Glutamatergic neuron (in vitro differentiated cells): Measurements from ENCODE around the gene ERCC6L2. TPM values are rescaled to one million over a fixed set of nuclear protein-coding genes. Genes with fewer than 3 reads are reported as not detected.

Source experiments
- DNase-seq: peaks from one replicate; pipeline ENCODE4 v3.0.0; 2022
- H3K27ac Mint-ChIP-seq: one replicate; pipeline ENCODE4 v1.8.0; 2020; ENCODE audit warnings: mild to moderate bottlenecking, mixed read lengths, inconsistent platforms; ENCODE audit not compliant: unreplicated experiment
- H3K27me3 Mint-ChIP-seq: one replicate; pipeline ENCODE4 v1.8.0; 2020; ENCODE audit warnings: mild to moderate bottlenecking, moderate library complexity, mixed read lengths, inconsistent platforms; ENCODE audit not compliant: unreplicated experiment
- H3K36me3 Mint-ChIP-seq: one replicate; pipeline ENCODE4 v1.8.0; 2020; ENCODE audit warnings: mild to moderate bottlenecking, mixed read lengths, inconsistent platforms; ENCODE audit not compliant: unreplicated experiment
- H3K4me1 Mint-ChIP-seq: one replicate; pipeline ENCODE4 v1.8.0; 2020; ENCODE audit warnings: mild to moderate bottlenecking, low read depth, mixed read lengths, inconsistent platforms; ENCODE audit not compliant: unreplicated experiment
- H3K4me3 Mint-ChIP-seq: one replicate; pipeline ENCODE4 v1.8.0; 2020; ENCODE audit warnings: mild to moderate bottlenecking, mixed read lengths, inconsistent platforms; ENCODE audit not compliant: unreplicated experiment
- H3K9me3 Mint-ChIP-seq: one replicate; pipeline ENCODE4 v1.8.0; 2020; ENCODE audit warnings: mild to moderate bottlenecking, moderate library complexity, mixed read lengths, inconsistent platforms; ENCODE audit not compliant: unreplicated experiment
- total RNA-seq: library from RNA; stranded (reverse); fragmentation: NEBNext Ultra II Directional; extraction: Animal tissue kit (Norgen Biotek cat#: 25700); gene quantifications from one replicate; pipeline ENCODE4 v1.2.1, GENCODE V29; 2021; ENCODE audit not compliant: unreplicated experiment
- TF ChIP-seq, protein P1 (sequence below): fragments of 200-600 bp; sonication (generic); IDR thresholded peaks from one replicate; pipeline ENCODE4 v1.5.0; 2021; ENCODE audit not compliant: partially characterized antibody, unreplicated experiment

Gene ERCC6L2
- total RNA-seq, 1 donor from 2014 or later, result 51.3 TPM

- no peak for DNase-seq
- TF ChIP-seq, protein P1, sequence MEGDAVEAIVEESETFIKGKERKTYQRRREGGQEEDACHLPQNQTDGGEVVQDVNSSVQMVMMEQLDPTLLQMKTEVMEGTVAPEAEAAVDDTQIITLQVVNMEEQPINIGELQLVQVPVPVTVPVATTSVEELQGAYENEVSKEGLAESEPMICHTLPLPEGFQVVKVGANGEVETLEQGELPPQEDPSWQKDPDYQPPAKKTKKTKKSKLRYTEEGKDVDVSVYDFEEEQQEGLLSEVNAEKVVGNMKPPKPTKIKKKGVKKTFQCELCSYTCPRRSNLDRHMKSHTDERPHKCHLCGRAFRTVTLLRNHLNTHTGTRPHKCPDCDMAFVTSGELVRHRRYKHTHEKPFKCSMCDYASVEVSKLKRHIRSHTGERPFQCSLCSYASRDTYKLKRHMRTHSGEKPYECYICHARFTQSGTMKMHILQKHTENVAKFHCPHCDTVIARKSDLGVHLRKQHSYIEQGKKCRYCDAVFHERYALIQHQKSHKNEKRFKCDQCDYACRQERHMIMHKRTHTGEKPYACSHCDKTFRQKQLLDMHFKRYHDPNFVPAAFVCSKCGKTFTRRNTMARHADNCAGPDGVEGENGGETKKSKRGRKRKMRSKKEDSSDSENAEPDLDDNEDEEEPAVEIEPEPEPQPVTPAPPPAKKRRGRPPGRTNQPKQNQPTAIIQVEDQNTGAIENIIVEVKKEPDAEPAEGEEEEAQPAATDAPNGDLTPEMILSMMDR, result no peak
- Mint-ChIP-seq H3K27me3 (peaks cover 2% of the 10 kb centered on the region), H3K4me3 (no peak overlapping the region), H3K36me3 (no peaks in the 10 kb centered on the region), H3K9me3 (no peaks in the 10 kb centered on the region), H3K27ac (no peak overlapping the region), H3K4me1 (peaks cover 4% of the 10 kb centered on the region)
These were observed 37.3 kb downstream of the ERCC6L2 start for GRCh38 chr9:95912773-95913172.

GRCh38 chr9:95920017-95920416, 44.5 kb downstream of the ERCC6L2 start:
- H3K4me3 Mint-ChIP-seq, result no peak overlapping the region
- peaks cover under 1% of the 10 kb centered on the region for H3K4me1 Mint-ChIP-seq
- TF ChIP-seq, protein P1, result no peak
- H3K27me3 Mint-ChIP-seq, result no peaks in the 10 kb centered on the region
- H3K36me3 Mint-ChIP-seq, result peaks cover 5% of the 10 kb centered on the region
- no peak for DNase-seq
- H3K27ac Mint-ChIP-seq, result no peak overlapping the region
- peaks cover 2% of the 10 kb centered on the region for H3K9me3 Mint-ChIP-seq

GRCh38 chr9:95923794-95924193, 48.3 kb downstream of the ERCC6L2 start:
- Mint-ChIP-seq H3K4me1 (no peaks in the 10 kb centered on the region), H3K36me3 (peaks cover 5% of the 10 kb centered on the region), H3K27ac (no peak overlapping the region), H3K27me3 (no peaks in the 10 kb centered on the region), H3K9me3 (no peaks in the 10 kb centered on the region), H3K4me3 (no peak overlapping the region)
- no peak for DNase-seq
- TF ChIP-seq, protein P1, result no peak

DNA sequence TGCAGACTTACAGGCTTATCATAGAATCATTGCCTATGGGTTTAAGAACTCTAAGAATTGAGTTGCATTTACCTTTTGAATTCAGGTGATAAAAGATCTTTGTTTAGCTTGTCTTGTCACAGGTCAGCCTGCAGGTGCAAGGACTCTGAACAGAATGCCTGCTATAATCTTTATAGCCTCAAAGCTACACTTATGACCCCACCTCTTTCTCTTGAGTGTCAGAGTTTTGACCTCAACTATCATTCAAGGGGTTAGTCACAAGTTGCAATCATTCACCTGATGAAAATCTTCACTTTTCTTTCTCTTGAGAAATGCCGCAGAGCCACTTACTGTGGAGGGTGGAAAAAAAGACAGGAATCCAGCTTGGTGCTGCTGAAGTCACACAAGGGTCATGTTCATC, 49.5 kb downstream of the ERCC6L2 start:
- DNase-seq, result no peak
- TF ChIP-seq, protein P1, result no peak
- H3K4me3 Mint-ChIP-seq, result no peak overlapping the region
- H3K9me3 Mint-ChIP-seq, result no peaks in the 10 kb centered on the region
- no peaks in the 10 kb centered on the region for H3K4me1 Mint-ChIP-seq
- peaks cover 3% of the 10 kb centered on the region for H3K36me3 Mint-ChIP-seq
- H3K27ac Mint-ChIP-seq, result no peak overlapping the region
- H3K27me3 Mint-ChIP-seq, result no peaks in the 10 kb centered on the region

- H3K27me3 Mint-ChIP-seq, result no peaks in the 10 kb centered on the region
- no peaks in the 10 kb centered on the region for H3K4me1 Mint-ChIP-seq
- H3K36me3 Mint-ChIP-seq, result no peaks in the 10 kb centered on the region
- H3K9me3 Mint-ChIP-seq, result no peaks in the 10 kb centered on the region
- TF ChIP-seq, protein P1, result no peak
- DNase-seq, result no peak
- H3K4me3 Mint-ChIP-seq, result no peak overlapping the region
- H3K27ac Mint-ChIP-seq, result no peak overlapping the region
These were observed 51.9 kb downstream of the ERCC6L2 start for GRCh38 chr9:95927271-95928004.
